ENCODE results near the gene UBE2E1.

GRCh38 chr3:23835802-23836201 lies 30.0 kb downstream of the UBE2E1 start:
- no peak for TF ChIP-seq POLR2AphosphoS5 (IDR thresholded peaks at IDR 0.05)
- TF ChIP-seq POLR2A (IDR thresholded peaks at IDR 0.05) = no peak
- TF ChIP-seq CTCF (IDR thresholded peaks at IDR 0.05) = no peak

Data from suprapubic skin (tissue), 4 donors.